Neural cell (in vitro differentiated cells): Measurements from ENCODE around the gene PSG6.
"Not testable (repeated sequence)": the region's sequence is repeated elsewhere in the genome, so short reads cannot be mapped to it uniquely, and the experiment has no call there.

Experiments used
- EP300 ChIP-seq: fragments of 450-650 bp; conservative IDR thresholded peaks from 2 replicates; pipeline ENCODE4 v1.6.1; 2014; ENCODE audit warnings: antibody characterized with exemption, mild to moderate bottlenecking, moderate library complexity; ENCODE audit not compliant: poor library complexity, severe bottlenecking
- EZH2 ChIP-seq: fragments of 200-600, 300-800 bp; shearing (Covaris generic), sonication (generic); IDR thresholded peaks from 2 replicates; pipeline ENCODE4 v1.6.1; 2014; ENCODE audit warnings: antibody characterized with exemption, low read length, borderline replicate concordance, mild to moderate bottlenecking; ENCODE audit not compliant: insufficient read depth, poor library complexity, severe bottlenecking
- POLR2AphosphoS5 ChIP-seq: IDR thresholded peaks from 2 replicates; pipeline ENCODE4 v1.6.1; 2012
- TAF1 ChIP-seq: IDR thresholded peaks from 2 replicates; pipeline ENCODE4 v1.6.1; 2012; ENCODE audit warnings: low read depth
- TF ChIP-seq, protein P1 (sequence below): fragments of 450-650 bp; IDR thresholded peaks from 2 replicates; pipeline ENCODE4 v1.5.1; 2014; ENCODE audit warnings: antibody characterized with exemption, mild to moderate bottlenecking, moderate library complexity; ENCODE audit not compliant: poor library complexity, severe bottlenecking

GRCh38 chr19:42920971-42921370 is 3.3 kb upstream of the PSG6 start:
- TF ChIP-seq TAF1, EZH2, EP300, POLR2AphosphoS5: not testable (repeated sequence)
- TF ChIP-seq, protein P1, sequence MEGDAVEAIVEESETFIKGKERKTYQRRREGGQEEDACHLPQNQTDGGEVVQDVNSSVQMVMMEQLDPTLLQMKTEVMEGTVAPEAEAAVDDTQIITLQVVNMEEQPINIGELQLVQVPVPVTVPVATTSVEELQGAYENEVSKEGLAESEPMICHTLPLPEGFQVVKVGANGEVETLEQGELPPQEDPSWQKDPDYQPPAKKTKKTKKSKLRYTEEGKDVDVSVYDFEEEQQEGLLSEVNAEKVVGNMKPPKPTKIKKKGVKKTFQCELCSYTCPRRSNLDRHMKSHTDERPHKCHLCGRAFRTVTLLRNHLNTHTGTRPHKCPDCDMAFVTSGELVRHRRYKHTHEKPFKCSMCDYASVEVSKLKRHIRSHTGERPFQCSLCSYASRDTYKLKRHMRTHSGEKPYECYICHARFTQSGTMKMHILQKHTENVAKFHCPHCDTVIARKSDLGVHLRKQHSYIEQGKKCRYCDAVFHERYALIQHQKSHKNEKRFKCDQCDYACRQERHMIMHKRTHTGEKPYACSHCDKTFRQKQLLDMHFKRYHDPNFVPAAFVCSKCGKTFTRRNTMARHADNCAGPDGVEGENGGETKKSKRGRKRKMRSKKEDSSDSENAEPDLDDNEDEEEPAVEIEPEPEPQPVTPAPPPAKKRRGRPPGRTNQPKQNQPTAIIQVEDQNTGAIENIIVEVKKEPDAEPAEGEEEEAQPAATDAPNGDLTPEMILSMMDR, result not testable (repeated sequence)
